GM06990 (cell line): ENCODE results near the gene HIP1R.

Experiments used
- DNase-seq: peaks from one replicate; pipeline ENCODE4 v3.0.0-alpha.2; 2011; ENCODE audit not compliant: insufficient read length; ENCODE audit errors: extremely low read depth
- H3K27me3 ChIP-seq: replicated peaks from 2 replicates; pipeline ENCODE4 v1.6.0; 2011; ENCODE audit warnings: low read length; ENCODE audit not compliant: control insufficient read depth, insufficient read depth
- H3K36me3 ChIP-seq: 2 replicates; pipeline ENCODE4 v1.5.1; 2011; ENCODE audit warnings: low read length; ENCODE audit not compliant: control insufficient read depth, insufficient read depth
- H3K4me3 ChIP-seq: replicated peaks from 2 replicates; pipeline ENCODE4 v1.5.1; 2011; ENCODE audit warnings: low read depth, mild to moderate bottlenecking, control low read depth, low read length
- TF ChIP-seq, protein P1 (sequence below): IDR thresholded peaks from 2 replicates; pipeline ENCODE4 v1.5.1; 2011; ENCODE audit warnings: low read length, control low read depth, mild to moderate bottlenecking, inconsistent platforms; ENCODE audit not compliant: insufficient read depth, poor library complexity, severe bottlenecking

The HIP1R gene

DNA sequence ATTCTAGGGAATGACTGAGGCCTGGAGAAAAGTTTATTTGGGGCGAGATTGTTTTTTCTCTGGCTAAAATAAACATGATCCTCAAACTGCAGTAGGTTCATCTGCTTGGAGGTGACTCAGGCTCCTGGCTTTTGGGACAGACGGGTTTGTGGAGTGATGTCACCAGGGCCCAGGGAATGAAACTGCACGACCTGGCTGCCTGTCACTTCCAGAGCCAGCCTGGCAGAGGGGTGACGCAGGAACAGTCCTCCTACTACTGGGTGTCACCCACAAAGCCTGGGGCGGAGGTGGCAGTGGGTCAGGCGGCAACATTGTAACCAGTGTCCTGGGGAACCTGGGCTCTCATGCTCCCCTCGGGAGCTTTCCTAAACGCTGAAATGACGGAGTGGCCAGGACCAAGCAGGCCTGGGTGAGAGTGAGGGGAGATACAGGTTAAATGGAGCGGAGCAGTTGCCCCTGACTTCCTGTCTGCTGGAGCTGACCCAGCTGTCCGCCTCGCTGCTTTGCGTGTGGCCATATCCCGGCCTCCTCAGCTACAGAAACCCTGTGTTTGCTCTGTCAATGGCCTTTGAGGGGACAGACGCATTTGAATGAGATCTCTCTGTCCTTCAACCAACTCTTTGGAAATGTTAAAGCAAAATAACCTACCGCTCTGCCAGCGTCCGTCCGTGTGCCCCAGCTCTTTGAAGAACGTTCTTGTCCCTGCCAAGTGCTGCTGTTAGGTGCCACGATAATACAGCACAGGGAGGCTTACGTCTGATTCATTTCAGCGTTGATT, 6.5 kb downstream of the HIP1R start:
- TF ChIP-seq, protein P1, sequence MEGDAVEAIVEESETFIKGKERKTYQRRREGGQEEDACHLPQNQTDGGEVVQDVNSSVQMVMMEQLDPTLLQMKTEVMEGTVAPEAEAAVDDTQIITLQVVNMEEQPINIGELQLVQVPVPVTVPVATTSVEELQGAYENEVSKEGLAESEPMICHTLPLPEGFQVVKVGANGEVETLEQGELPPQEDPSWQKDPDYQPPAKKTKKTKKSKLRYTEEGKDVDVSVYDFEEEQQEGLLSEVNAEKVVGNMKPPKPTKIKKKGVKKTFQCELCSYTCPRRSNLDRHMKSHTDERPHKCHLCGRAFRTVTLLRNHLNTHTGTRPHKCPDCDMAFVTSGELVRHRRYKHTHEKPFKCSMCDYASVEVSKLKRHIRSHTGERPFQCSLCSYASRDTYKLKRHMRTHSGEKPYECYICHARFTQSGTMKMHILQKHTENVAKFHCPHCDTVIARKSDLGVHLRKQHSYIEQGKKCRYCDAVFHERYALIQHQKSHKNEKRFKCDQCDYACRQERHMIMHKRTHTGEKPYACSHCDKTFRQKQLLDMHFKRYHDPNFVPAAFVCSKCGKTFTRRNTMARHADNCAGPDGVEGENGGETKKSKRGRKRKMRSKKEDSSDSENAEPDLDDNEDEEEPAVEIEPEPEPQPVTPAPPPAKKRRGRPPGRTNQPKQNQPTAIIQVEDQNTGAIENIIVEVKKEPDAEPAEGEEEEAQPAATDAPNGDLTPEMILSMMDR = no peak
- Histone ChIP-seq H3K4me3 (no peak overlapping the region), H3K36me3 (no peaks in the 10 kb centered on the region), H3K27me3 (no peaks in the 10 kb centered on the region)
- no peak for DNase-seq

DNA sequence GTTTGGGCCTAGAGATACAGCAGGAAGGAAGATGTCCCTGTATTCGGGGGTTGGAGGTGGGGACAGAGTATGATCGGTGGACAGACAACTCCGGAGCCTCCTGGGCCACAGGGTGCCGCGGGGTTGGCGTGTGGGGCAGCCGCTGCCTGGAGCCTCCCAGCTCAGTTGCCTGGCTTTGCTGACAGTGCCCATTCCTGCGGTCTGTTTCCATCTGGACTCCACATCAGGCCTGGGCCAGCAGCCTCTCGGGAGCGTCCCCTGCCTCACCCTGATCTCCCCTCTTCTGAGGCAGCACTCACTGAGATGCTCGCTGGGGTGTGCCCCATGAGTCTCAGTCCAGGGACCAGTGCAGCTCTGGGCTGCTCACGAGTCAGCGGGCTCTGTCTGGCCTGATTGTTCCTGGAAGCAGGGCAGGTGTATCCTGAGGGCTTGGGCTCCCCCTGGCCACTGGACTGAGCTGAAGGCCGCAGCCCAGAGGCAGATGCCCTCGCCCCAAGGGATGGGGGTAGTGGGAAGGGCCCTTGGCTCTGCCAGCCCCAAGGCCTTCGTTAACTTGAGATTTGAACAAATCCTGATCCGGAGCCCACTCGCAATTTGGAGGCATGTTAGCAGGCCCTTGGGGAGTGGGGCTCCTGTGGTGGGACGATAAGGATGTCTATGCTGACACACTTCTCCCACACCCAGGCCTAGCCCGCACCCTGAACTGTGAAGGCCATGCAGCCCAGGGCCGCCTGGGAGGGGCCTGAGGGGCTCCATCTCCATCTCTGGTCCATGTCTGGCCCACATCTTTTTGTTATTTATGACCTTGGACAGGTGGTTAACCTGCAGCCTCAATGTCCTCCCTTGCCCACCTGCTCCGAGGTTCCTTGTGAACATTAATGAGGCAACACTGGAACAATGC, 7.5 kb downstream of the HIP1R start:
- no peaks in the 10 kb centered on the region for H3K36me3 ChIP-seq
- no peak for DNase-seq
- no peaks in the 10 kb centered on the region; the same call in 1 of the 2 replicates for H3K27me3 ChIP-seq
- H3K4me3 ChIP-seq = no peak overlapping the region
- TF ChIP-seq, protein P1 = no peak

DNA sequence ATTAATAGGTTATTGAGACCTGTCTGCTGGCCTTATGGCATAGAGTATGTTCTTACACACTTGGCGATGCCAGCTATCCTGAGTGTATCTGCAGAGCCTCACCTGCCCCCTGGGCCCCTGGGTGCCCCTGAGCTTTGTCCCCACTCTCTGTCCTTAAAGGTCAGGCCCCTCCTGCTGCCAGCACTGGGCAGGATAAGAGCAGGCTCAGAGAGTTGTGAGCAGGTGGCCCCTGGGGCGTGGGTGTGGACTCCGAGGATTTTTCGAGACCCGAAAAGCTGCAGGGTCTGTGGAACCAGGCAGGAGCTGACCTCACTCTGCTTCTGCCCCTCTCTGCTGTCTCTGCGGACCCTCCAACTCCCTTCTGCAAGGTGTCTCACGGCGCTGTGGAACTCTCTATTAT, 8.2 kb downstream of the HIP1R start:
- TF ChIP-seq, protein P1 = no peak

DNA sequence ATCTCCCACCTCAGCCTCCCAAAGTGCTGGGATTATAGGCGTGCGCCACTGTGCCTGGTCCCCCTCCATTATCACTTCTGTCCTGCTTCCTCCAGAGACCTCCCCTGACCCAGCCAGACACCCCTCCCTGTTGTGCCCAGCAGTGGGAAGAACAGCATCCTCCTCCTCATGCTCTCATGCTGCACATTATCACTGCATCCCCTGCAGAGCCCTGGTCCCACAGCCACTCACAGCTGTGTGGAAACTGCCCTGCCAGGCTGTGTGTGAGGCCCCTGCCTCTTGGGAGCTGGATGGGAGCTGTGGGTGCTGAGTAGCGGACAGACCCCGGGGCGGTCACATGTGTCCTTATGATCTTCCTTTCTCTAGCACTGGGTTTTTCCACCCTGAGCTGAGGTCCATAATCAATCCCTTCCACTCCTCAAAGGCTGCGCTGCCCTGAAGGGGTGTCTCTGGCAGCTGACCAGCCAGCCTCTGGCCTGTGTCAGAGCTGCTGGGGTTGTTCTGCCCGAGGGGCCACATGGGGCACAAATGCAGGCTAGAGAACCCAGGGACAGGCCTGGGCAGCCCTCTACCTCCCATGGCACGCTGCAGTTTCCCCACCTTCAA, 9.2 kb downstream of the HIP1R start:
- TF ChIP-seq, protein P1 = no peak
- Histone ChIP-seq H3K27me3 (no peaks in the 10 kb centered on the region; the same call in 1 of the 2 replicates), H3K4me3 (no peak overlapping the region), H3K36me3 (no peaks in the 10 kb centered on the region)
- no peak for DNase-seq

More for the DNA sequence above, 8.2 kb downstream of the HIP1R start:
- no peaks in the 10 kb centered on the region; the same call in 1 of the 2 replicates for H3K27me3 ChIP-seq
- no peaks in the 10 kb centered on the region for H3K36me3 ChIP-seq
- H3K4me3 ChIP-seq = no peak overlapping the region
- DNase-seq = no peak

DNA sequence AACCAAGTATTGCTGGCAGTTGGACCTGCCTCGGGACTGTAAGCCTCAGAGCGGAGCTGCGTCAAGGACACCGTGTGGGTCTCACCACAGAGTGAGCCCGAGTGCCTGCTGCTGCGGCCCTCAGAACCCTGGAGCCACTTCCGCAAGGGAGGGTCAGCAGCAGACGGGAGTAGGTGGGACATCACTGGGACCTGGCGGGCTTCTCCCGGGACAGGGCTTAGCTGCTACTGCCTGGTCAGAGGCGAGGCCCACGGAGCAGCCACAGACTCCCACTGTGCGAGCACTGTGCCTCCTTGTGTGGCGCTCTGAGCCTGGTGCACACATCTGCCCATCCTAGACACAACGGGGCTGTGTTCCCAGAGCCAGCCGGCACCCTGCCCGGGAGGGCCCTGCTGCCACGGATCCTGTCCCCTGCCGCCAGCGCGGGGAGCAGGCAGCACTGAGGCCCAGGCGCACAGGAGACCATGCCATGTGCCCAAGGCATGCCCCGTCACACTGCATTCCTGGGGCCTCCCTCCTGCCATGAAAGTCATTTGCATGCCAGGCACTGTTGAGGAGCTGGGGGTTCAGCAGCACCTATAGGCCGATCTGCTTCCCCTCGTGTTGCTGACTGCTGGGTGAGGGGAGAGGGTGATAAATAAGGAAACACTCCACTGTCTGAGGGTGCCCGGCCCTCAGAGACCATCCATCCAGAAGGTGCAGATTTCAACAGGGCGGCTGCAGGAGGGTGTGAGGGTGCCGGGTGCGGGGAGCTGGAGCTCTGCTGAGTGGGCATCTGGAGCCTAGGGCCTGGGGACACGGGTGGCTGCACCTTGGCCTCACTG, 10.0 kb downstream of the HIP1R start:
- Histone ChIP-seq H3K27me3 (no peaks in the 10 kb centered on the region; the same call in 1 of the 2 replicates), H3K4me3 (no peak overlapping the region), H3K36me3 (no peaks in the 10 kb centered on the region)
- TF ChIP-seq, protein P1 = no peak
- DNase-seq = no peak
